GM12801 (cell line): ENCODE measurements around the gene LEP.

ENCODE experiments used
- TF ChIP-seq, protein P1 (sequence below): IDR thresholded peaks from one replicate; pipeline ENCODE4 v1.5.1; 2011; ENCODE audit warnings: control low read depth; ENCODE audit not compliant: insufficient read length; ENCODE audit errors: extremely low read depth

Gene LEP

DNA sequence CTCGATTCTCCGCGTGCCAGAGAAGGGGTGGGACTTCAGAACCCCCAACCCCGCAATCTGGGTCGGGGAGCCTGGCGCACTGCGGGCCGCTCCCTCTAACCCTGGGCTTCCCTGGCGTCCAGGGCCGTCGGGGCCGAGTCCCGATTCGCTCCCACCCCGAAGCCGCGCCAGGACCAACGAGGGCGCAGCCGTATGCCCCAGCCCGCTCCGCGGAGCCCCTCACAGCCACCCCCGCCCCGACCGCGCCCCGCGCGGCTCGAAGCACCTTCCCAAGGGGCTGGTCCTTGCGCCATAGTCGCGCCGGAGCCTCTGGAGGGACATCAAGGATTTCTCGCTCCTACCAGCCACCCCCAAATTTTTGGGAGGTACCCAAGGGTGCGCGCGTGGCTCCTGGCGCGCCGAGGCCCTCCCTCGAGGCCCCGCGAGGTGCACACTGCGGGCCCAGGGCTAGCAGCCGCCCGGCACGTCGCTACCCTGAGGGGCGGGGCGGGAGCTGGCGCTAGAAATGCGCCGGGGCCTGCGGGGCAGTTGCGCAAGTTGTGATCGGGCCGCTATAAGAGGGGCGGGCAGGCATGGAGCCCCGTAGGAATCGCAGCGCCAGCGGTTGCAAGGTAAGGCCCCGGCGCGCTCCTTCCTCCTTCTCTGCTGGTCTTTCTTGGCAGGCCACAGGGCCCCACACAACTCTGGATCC, at the start of gene LEP:
TSS of gene LEP (plus strand) at position 583 of the 691 bp plus-strand sequence. CDS start 10,741 bp downstream, outside the sequence.
- TF ChIP-seq, protein P1, sequence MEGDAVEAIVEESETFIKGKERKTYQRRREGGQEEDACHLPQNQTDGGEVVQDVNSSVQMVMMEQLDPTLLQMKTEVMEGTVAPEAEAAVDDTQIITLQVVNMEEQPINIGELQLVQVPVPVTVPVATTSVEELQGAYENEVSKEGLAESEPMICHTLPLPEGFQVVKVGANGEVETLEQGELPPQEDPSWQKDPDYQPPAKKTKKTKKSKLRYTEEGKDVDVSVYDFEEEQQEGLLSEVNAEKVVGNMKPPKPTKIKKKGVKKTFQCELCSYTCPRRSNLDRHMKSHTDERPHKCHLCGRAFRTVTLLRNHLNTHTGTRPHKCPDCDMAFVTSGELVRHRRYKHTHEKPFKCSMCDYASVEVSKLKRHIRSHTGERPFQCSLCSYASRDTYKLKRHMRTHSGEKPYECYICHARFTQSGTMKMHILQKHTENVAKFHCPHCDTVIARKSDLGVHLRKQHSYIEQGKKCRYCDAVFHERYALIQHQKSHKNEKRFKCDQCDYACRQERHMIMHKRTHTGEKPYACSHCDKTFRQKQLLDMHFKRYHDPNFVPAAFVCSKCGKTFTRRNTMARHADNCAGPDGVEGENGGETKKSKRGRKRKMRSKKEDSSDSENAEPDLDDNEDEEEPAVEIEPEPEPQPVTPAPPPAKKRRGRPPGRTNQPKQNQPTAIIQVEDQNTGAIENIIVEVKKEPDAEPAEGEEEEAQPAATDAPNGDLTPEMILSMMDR, result no peak

DNA sequence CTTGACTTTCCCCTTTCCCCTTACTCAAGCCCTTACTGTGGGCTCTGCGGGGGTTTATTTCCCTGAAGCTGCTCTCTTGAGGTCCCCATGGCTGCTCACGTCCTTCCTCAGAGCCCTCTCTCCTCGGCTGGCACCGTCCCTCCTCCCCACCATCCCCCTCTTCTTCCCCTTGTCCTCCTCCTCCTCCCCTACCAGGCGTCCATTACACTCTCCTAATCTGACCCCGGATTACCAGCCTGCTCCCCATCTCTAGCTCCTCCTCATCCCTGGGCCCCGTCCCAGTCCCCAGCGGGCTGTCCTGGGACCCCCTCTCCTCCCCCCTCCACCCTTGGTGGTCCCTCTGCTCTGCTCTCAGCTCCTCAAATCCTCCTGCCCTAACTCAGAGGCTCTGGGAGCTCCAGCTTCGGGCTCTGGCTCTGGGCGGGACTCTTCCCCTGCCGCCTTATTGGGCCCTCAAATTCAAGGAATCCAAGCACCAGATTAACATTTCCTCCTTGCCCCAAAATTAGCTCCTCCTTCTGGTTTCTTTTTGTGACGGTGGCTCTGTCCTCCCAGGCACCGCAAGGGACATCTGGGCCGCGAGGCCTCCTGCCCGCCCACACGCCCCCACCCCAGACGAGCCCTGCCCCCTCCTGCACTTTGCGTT, 48.5 kb upstream of the LEP start:
- TF ChIP-seq, protein P1, result no peak

DNA sequence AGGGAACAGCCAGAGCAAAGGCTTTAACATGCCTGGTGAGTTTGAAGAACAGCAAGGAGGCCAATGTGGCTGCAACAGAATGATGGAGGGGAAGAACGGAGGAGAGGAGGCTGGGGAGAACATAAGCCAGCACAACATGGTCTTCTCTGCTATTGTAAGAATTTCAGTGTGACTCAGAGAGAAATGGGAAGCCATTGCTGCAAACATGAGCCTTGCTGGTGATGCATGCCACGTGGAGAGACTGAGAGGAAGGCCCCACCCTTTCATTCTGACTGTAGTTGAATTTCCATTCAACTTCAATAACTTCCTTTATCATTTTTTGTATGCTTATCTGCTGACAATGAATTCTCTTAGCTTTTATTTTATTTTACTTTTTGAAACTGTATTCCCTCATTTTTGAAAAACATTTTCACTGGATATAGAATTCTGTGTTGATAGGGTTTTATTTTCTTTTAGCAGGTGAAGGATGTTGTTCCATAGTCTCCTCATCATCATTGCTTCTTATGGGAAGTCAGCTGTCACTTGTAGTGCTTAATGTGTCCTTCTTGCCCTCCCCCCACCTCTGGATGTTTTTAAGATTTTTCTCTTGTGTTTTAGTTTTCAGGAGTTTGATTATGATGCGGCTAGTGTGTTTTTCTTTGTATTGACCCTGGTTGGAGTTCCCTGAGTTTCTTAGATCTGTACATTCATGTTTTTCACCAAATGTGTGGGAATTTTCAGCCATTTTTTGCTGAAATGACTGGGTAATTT, 46.4 kb upstream of the LEP start:
- TF ChIP-seq, protein P1, result no peak

DNA sequence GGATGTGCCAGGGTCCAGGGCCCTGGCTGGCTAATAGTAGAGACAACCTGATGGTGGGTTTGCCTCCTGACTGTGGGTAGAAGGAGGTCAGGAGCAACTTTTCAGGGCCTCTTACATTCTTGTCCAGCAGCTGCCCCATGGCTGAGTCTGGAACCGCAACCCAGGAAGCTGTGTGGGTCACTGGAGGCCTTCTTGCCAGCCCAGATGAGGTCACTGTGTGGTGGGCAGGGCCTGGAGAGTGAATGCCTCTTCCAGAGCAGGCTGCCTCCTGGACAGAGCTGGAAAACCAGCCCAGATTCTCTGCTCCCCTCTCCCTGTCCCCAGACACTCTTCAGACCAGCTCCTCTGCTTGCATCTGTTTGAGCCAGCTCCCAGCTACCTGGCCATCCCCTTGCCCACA, 43.5 kb upstream of the LEP start:
- TF ChIP-seq, protein P1, result no peak

DNA sequence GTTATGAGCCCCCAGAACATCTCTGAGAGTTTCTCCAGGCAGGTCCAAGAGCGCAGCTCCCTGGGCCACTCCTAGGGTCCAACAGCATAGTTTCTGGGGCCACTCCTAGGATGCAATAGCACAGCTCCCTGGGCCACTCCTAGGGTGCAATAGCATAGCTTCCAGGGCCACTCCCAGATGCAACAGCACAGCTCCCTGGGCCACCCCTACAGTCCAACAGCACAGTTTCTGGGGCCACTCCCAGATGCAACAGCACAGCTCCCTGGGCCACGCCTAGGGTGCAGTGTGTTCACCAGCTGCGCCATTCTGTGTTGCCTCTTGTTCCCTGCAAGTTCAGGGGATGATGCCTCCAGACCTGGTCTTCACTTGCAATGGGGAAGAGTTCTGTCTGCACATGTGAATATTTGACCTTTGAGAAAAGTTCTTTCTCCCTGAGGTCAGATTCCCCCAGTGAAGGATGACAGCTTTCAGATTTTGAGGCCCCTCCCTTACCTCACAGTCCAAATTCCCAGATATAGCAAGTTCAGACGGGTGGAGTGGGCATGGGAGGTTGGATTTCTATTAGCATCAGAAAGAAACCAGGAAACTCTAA, 43.0 kb upstream of the LEP start:
- TF ChIP-seq, protein P1, result no peak

DNA sequence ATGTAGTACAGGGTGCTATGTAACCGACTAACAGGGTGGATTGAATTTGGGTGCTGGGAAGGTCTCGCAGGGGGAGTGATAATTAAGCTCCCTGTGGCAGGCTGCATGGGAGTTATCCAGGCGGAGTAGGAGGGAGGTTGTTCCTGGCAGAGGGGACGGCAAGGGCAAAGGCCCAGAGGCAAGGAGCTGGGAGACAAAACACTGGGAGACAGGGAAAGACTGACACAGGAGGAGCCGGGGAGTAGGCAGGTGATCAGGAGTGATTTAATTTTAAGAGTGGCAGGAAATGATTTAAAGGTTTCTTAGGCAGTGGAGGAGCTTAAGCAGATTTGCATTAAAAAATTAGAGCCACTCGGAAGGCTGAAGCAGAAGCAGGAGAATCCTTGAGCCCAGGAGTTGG, 40.7 kb upstream of the LEP start:
- TF ChIP-seq, protein P1, result no peak

DNA sequence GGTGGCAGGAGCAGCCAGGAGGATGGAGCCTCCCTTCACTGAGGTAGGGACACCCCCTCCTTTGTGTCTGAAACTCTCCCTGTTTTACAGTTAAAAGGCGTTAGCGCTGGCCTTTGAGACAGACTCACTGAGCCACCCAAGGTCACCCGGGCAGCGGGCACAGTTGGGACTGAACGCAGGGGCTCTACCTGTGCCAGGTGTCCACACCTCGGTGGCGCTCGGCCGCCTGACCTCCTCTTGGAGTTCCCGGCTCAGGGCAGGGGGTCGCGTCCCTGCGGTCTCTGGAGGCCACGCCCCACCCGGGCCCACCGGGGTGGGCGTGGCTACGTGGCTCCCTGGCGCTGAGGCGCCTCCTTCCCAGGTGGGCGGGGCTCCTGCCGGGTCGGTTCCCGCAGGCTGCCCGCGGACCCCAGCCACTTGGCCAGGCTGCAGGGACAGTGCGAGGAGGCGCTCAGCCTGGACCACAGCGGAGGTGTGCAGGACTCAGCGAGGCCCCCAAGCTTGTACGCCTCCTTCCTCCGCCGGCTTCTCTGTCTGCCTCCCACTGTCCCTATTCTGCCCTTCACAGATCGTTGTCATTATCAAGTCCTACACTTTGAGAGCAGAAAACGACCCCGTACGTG, 39.9 kb upstream of the LEP start:
- TF ChIP-seq, protein P1, result no peak
